Measurements from ENCODE around the gene ADM2. TPM values are rescaled to one million over a fixed set of nuclear protein-coding genes. Genes with fewer than 3 reads are reported as not detected.

ADM2 gene
- total RNA-seq, 1 experiment from 2014 or later, result 11.9 TPM

- no CpG with 5 or more reads among the region's 18 CpGs for WGBS (ENCODE audit: extremely low coverage, insufficient read length, low lambda C conversion rate)
- H4K20me1 ChIP-seq (ENCODE audit: control insufficient read depth, insufficient read depth, insufficient read length), result peaks cover 5% of the 10 kb centered on the region
- Mint-ChIP-seq H3K36me3 (ENCODE audit: insufficient read depth in 1 of 3, low read depth in 3 of 3) (peaks cover 23 to 73% (median 72%) of the 10 kb centered on the region in 3 experiments), H3K27me3 (ENCODE audit: low read depth) (no peaks in the 10 kb centered on the region), H3K4me3 (no peak overlapping the region), H3K27ac (no peak overlapping the region), H3K4me1 (no peaks in the 10 kb centered on the region), H3K9me3 (no peaks in the 10 kb centered on the region; a peak in 1 of 5 replicates)
- H3K23me2 ChIP-seq (ENCODE audit: insufficient read length, low read depth, low read length, poor library complexity, severe bottlenecking), result no peaks in the 10 kb centered on the region
- H3K27ac ChIP-seq (ENCODE audit: insufficient read length, low read depth, low read length), result no peak overlapping the region
- H3K56ac ChIP-seq (ENCODE audit: insufficient read length, low read depth, low read length), result no peak overlapping the region
- no peak for DNase-seq
- H2BK5ac ChIP-seq (ENCODE audit: insufficient read length, low read length), result no peak overlapping the region
- H2AFZ ChIP-seq (ENCODE audit: low read length), result no peak overlapping the region
- no peak overlapping the region for H4K5ac ChIP-seq (ENCODE audit: insufficient read length, low read depth, low read length)
- H3K14ac ChIP-seq (ENCODE audit: insufficient read depth, low read length), result no peak overlapping the region
- H2BK20ac ChIP-seq (ENCODE audit: low read depth, low read length, poor library complexity, severe bottlenecking), result no peak overlapping the region
- H3K23ac ChIP-seq (ENCODE audit: insufficient read length, low read depth, low read length), result no peak overlapping the region
- no peak overlapping the region for H2BK15ac ChIP-seq (ENCODE audit: low read depth, low read length)
- no peak overlapping the region for H2BK120ac ChIP-seq (ENCODE audit: low read depth, low read length, poor library complexity, severe bottlenecking)
- H4K91ac ChIP-seq (ENCODE audit: insufficient read length, low read depth, low read length), result no peak overlapping the region
- H4K8ac ChIP-seq (replicated peaks; ENCODE audit: insufficient read length, low read depth, low read length), result no peak overlapping the region
- H2AK5ac ChIP-seq (ENCODE audit: insufficient read length, low read length), result no peak overlapping the region
- H3K9ac ChIP-seq (ENCODE audit: extremely low read depth, insufficient read length, low read length), result no peak overlapping the region
- no peaks in the 10 kb centered on the region for H3K9me3 ChIP-seq (ENCODE audit: control insufficient read depth, low read depth, low read length)
- H3K4ac ChIP-seq (ENCODE audit: low read depth, low read length), result no peak overlapping the region
- no peaks in the 10 kb centered on the region for H3K27me3 ChIP-seq (ENCODE audit: insufficient read depth, low read length)
- H3K4me2 ChIP-seq (ENCODE audit: insufficient read depth, insufficient read length, low read length), result no peak overlapping the region
- H3T11ph ChIP-seq (ENCODE audit: low read length), result no peak overlapping the region
- no peaks in the 10 kb centered on the region for H3K4me1 ChIP-seq (ENCODE audit: insufficient read depth, low read length)
- H2BK12ac ChIP-seq (ENCODE audit: insufficient read length, low read depth, low read length), result no peak overlapping the region
- H3K79me2 ChIP-seq (ENCODE audit: insufficient read depth, low read length), result no peaks in the 10 kb centered on the region
- H3K18ac ChIP-seq (ENCODE audit: insufficient read length, low read depth, low read length), result no peak overlapping the region
- H3K79me1 ChIP-seq (ENCODE audit: insufficient read depth, low read depth, low read length, poor library complexity, severe bottlenecking), result no peaks in the 10 kb centered on the region
- TF ChIP-seq CTCF (conservative IDR thresholded peaks at IDR 0.05), result no peak
Observed at GRCh38 chr22:50455201-50455600, 26.1 kb upstream of the ADM2 start.
